HG02678 (cell line): ENCODE measurements around the gene ZSWIM8.
"Not testable (repeated sequence)": the region's sequence is repeated elsewhere in the genome, so short reads cannot be mapped to it uniquely, and the experiment has no call there.

Experiments used
- ATAC-seq: cut with Tn5 transposase; IDR thresholded peaks from one replicate; pipeline ENCODE4 v1.9.1; 2021; ENCODE audit warnings: mild to moderate bottlenecking, moderate library complexity; ENCODE audit not compliant: unreplicated experiment

The ZSWIM8 gene

DNA sequence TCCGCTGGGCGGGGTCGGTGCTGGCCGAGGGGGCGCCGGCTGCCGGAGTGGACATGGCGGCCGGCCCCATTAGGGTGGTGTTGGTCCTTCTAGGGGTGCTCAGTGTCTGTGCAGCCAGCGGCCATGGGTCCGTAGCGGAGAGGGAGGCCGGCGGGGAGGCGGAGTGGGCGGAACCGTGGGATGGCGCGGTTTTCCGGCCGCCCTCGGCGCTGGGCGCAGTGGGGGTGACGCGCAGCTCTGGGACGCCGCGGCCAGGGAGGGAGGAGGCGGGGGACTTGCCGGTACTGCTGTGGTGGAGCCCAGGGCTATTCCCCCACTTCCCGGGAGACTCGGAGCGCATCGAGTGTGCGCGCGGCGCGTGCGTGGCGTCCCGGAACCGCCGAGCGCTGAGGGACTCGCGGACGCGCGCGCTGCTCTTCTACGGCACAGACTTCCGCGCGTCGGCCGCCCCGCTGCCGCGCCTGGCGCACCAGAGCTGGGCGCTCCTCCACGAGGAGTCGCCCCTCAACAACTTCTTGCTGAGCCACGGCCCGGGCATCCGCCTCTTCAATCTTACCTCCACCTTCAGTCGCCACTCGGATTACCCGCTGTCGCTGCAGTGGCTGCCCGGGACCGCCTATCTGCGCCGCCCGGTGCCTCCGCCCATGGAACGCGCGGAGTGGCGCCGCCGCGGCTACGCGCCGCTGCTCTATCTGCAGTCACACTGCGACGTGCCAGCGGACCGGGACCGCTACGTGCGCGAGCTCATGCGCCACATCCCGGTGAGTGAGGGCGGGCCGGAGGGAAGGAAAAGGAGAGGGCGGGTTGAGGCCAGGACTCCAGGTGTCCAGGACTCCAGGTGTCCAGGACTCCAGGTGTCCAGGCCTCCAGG lies 12.9 kb upstream of the ZSWIM8 start:
- ATAC-seq = peak; percentile 64

- ATAC-seq = peak; percentile 8
Observed at GRCh38 chr10:73773152-73773879, 12.1 kb upstream of the ZSWIM8 start.

DNA sequence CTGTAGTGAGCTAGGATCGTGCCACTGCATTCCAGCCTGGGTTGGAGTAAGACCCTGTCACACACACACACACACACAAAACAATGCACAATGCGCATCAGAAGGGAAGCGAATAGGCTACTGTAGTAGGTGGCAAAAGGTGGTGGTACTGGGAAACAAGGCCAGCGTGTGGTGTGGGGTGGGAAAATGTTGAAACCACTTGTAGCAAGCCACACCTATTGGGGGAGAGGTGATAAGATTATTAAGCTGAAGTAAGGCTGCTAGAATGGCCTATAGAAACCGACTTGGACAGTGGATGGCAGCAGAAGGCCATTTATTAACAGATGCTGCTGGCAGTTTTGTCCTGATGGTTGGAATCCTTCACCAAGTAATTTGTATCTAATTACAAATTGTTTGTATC lies 10.8 kb upstream of the ZSWIM8 start:
- no peak for ATAC-seq

DNA sequence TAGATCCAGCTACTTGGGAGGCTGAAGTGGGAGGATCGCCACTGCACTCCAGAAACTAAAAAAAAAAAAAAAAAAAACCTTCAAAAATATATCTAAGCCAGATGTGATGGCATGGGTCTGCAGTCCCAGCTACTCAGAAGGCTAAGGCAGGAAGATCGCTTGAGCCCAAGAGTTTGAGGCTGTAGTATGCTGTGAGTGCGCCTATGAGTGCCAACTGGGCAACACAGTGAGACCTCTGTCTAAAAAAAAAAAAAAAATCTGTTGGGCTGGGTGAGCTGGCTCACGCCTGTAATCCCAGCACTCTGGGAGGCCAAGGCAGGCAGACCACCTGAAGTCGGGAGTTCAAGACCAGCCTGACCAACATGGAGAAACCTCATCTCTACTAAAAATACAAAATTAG lies 6.4 kb upstream of the ZSWIM8 start:
- ATAC-seq = no peak

DNA sequence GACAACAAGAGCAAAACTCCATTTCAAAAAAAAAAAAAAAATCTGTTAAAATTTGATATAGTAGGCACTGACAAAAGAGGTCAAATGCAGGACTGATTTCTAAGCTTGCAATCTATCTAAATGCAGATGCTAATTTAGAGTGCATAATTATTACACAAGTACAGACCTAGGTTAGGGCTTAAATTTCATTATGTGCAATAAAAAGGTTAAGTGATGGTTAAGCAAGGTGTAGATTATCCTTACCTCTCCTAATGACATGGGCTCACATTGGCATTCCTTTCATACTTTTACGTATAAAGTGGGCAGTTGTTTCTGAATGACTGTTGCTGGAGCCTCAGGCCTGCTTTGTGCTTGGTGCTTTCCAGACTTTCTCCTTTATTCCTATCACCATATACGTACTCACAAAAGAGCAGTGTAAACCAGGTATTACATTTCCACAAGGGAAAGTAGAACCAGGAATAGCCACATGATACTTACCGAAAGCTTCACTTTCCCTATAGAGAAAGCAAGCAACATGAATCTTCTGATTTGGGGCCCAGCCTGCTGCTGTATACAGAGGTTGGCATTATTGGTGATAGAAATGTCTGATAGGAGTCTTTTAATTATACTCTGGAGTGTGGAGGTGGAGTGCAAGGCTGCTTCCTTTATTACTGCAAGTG lies 5.7 kb upstream of the ZSWIM8 start:
- ATAC-seq = no peak

DNA sequence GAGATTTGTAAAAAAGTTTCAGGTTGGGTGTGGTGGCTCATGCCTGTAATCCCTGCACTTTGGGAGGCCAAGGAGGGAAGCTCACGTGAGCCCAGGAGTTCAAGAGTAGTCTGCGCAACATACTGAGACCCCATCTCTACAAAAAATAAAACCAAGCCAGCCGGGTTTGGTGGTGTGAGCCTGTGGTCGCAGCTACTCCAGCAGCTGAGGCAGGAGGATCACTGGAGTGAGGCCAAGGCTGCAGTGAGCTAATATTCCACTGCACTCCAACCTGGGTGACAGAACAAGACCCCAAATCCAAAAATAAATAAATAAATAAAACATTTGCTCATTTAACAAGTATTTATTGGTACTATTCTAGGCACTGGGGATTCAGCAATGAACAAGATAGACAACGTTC lies 5.1 kb upstream of the ZSWIM8 start:
- no peak for ATAC-seq

- ATAC-seq = no peak
Observed at GRCh38 chr10:73780966-73781365, 4.4 kb upstream of the ZSWIM8 start.

GRCh38 chr10:73781548-73781878 lies 3.9 kb upstream of the ZSWIM8 start:
- ATAC-seq = no peak

- ATAC-seq = peak; percentile 63
Observed at GRCh38 chr10:73781879-73782748, 3.3 kb upstream of the ZSWIM8 start, which contains the start of gene CHCHD1. Gene CHCHD1, plus strand, starts transcription at chr10:73782048. Its CDS starts 28 bp downstream, at chr10:73782076.

- ATAC-seq = no peak
Observed at GRCh38 chr10:73782749-73783085, 2.7 kb upstream of the ZSWIM8 start.

DNA sequence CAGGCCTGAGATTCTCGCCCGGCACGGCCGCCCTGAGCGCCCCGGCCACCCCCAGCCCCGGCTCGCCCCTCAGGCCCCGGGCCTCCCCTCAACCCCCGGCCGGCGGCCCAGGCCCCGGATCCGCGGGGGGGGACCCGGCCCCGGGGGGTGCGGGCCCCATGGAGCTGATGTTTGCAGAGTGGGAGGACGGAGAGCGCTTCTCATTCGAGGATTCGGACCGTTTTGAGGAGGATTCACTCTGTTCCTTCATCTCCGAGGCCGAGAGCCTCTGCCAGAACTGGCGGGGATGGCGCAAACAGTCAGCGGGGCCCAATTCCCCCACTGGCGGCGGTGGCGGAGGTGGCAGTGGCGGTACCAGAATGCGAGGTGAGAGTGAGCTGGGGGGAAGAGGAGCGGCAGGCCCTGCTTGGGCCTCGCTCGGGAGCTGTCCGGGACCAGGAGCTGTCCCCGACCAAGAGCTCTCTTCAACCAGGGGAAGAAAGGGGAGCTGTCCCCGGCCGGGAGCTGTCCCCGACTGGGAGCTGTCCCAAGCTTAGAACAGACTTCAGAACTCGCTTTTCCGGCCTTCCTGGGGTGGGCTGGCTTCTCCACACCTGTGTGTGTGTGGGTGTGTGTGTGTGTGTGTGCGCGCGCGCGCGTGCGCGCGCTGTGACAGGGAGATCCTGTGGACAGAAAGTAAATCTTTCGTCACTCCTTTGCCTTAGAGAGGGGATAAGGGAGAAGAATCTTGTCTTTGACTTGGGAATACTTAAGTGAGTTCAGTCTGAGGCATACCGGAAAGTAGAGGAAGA lies 510 bp downstream of the ZSWIM8 start:
- ATAC-seq = peak; percentile 17

GRCh38 chr10:73786512-73786885 lies 1.1 kb downstream of the ZSWIM8 start:
- ATAC-seq = no peak

- not testable (repeated sequence) for ATAC-seq
Observed at GRCh38 chr10:73787031-73787800, 1.8 kb downstream of the ZSWIM8 start.

DNA sequence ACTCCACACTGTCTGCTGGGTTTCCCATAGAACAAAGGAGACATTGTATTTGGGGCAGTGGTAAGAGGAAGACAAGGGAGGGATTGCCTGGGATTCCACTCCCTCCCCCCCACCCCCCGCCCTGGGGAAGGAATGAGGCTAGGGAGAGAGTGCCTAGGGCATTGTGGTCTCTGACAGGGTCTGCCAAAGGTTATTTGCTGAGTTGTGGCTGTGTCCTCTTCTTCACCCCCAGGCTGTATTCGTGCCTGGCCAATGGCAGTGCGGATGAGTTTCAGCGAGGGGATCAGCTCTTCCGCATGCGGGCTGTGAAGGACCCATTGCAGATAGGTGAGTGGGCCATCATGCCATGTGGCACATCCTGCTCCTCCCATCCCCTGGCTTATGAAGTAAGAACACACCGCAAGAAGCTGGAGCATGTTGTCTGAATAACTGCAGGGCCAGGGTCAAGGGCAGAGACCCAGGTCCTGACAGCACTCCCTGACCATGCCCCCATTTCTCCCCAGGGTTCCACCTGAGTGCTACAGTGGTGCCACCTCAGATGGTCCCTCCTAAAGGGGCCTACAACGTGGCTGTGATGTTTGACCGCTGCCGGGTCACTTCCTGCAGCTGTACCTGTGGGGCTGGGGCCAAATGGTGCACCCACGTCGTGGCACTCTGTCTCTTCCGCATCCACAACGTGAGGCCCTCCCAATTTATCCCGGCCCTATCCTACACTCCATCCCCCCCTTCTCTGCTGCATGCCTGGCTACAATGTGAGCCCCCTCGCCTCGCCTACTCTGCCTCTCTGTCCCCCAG lies 3.7 kb downstream of the ZSWIM8 start:
- no peak for ATAC-seq

DNA sequence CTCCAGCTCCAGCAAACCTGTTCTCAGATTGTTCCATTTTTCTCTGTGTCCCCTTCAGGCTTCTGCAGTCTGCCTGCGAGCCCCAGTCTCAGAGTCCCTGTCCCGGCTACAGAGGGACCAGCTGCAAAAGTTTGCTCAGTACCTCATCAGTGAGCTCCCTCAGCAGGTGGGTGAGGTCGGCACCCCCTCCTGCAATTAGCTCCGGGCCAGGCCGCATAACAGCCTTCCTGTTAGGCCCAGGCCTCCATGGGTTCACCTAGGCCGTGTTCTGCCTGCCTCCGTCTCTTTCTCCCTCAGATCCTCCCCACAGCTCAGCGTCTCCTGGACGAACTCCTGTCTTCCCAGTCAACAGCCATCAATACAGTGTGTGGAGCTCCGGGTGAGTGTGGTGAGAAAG lies 4.3 kb downstream of the ZSWIM8 start:
- no peak for ATAC-seq

DNA sequence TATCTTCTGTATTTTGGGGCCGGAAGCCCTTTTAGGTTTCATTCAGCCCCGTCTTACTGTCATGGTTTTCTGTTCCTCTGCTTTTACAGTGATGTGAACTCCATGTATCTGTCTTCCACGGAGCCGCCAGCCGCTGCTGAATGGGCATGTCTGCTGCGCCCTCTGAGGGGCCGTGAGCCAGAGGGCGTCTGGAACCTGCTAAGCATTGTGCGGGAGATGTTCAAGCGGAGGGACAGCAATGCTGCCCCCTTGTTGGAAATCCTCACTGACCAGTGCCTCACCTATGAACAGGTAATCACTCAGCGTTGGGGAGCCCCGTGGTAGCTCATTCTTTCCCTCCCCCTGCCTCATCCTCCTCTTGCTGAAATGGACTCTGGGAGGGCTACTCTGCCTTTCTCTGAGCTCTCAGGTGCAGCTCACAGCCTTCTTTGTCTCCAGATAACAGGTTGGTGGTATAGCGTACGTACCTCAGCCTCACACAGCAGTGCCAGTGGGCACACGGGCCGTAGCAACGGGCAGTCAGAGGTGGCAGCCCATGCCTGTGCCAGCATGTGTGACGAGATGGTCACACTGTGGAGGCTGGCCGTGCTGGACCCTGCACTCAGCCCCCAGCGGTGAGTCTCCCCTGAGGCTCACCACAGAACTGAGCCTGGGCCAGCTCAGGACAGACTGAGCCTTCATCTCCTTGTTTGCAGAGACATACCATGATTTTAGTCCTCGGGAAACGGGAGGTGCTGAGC lies 5.7 kb downstream of the ZSWIM8 start:
- no peak for ATAC-seq

DNA sequence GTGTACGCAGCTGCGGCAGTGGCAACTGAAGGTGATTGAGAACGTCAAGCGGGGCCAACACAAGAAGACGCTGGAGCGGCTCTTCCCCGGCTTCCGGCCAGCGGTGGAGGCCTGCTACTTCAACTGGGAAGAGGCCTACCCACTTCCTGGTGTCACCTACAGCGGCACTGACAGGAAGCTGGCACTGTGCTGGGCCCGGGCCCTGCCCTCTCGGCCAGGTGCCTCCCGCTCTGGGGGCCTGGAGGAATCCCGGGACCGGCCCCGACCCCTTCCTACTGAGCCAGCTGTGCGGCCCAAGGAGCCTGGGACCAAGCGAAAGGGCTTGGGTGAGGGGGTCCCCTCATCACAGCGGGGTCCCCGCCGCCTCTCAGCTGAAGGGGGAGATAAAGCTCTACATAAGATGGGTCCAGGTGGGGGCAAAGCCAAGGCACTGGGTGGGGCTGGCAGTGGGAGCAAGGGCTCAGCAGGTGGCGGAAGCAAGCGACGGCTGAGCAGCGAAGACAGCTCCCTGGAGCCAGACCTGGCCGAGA lies 6.5 kb downstream of the ZSWIM8 start:
- ATAC-seq = no peak

DNA sequence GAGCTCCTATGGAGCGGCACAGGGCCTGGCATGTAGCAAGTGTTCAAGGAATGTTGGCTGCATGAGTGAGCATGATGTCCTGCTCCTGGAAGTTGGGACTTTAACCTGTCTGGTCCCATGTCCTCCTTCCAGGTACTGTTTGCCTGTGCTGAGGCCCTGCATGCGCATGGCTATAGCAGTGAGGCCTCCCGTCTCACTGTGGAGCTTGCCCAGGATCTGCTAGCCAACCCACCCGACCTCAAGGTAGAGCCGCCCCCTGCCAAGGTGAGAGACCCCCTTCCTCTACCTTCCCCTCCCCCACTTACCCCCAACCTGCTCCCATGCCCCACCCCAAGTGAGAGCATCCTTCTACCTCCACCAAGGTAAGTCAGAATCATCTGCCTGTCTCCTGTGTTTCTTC lies 8.1 kb downstream of the ZSWIM8 start:
- no peak for ATAC-seq
